A549 (cell line): ENCODE measurements around the gene ZSCAN5A. TPM values are rescaled to one million over a fixed set of nuclear protein-coding genes. Genes with fewer than 3 reads are reported as not detected.
"Not testable (repeated sequence)": the region's sequence is repeated elsewhere in the genome, so short reads cannot be mapped to it uniquely, and the experiment has no call there.

Experiments
- ATAC-seq, 2 experiments: fragments of 200-7000 bp in 1 of 2; fragments of >200 bp in 1 of 2; cut with Nextera tagmentation in 1 of 2; cut with Tn5 transposase in 1 of 2; 3 replicates each; pipeline versions ENCODE4 v1.8.0 to v1.9.1; 2018 to 2020; ENCODE audit warnings: mild to moderate bottlenecking in 1 of 2, moderate library complexity in 1 of 2
- CTCF ChIA-PET: fragments of 300-600 bp; sonication (Branson Sonifier 250); formaldehyde crosslinking; extraction: SDS; loops from one replicate; lab custom pipeline; 2021; ENCODE audit warnings: antibody characterized with exemption, inconsistent platforms; lab: Yijun Ruan, JAX
- POLR2A ChIA-PET: fragments of 350-600 bp; formaldehyde crosslinking; extraction: SDS; loops from one replicate; lab custom pipeline; 2021; ENCODE audit warnings: antibody characterized with exemption, inconsistent platforms; lab: Yijun Ruan, JAX
- DNase-seq, 2 experiments: peaks; one replicate each; pipeline versions ENCODE4 v3.0.0 to v3.0.0-alpha.2; 2011 to 2016; ENCODE audit warnings: low read depth in 1 of 2, low spot score in 1 of 2
- FAIRE-seq: peaks from 2 replicates; lab custom pipeline; 2011; peaks lifted over from hg19 to GRCh38; lab: Jason Lieb, UNC
- H3K27ac ChIP-seq, 2 experiments: fragments of >200 bp; sonication (Bioruptor Twin); formaldehyde crosslinking; 3 replicates each; pipeline ENCODE4 v1.5.1; 2016 to 2017
- H3K4me1 ChIP-seq: fragments of >200 bp; sonication (Bioruptor Twin); formaldehyde crosslinking; 3 replicates; pipeline ENCODE4 v1.6.1; 2016
- H3K4me2 ChIP-seq: fragments of >200 bp; sonication (Bioruptor Twin); formaldehyde crosslinking; 3 replicates; pipeline ENCODE4 v1.6.1; 2016
- H3K4me3 ChIP-seq: fragments of >200 bp; sonication (Bioruptor Twin); formaldehyde crosslinking; 3 replicates; pipeline ENCODE4 v1.5.1; 2016
- H3K9me3 ChIP-seq: fragments of >200 bp; sonication (Bioruptor Twin); formaldehyde crosslinking; 3 replicates; pipeline ENCODE4 v1.6.1; 2016
- ATOH8 ChIP-seq: fragments of 250-450 bp; sonication (Bioruptor Pico); IDR thresholded peaks from 2 replicates; pipeline ENCODE4 v1.5.0; 2020; ENCODE audit warnings: low read depth, mild to moderate bottlenecking, moderate library complexity
- BCL3 ChIP-seq: fragments of >200 bp; sonication (Bioruptor Twin); formaldehyde crosslinking; IDR thresholded peaks from 3 replicates; pipeline ENCODE4 v1.6.1; 2016
- BHLHE40 ChIP-seq: IDR thresholded peaks from 2 replicates; pipeline ENCODE4 v1.6.1; 2012; ENCODE audit warnings: low read depth, low read length, inconsistent platforms
- CBX2 ChIP-seq: fragments of 200-600 bp; sonication (generic); IDR thresholded peaks from 2 replicates; pipeline ENCODE4 v1.6.1; 2016; ENCODE audit warnings: low read depth, mild to moderate bottlenecking, borderline replicate concordance
- CHD2 ChIP-seq: fragments of 150-350 bp; IDR thresholded peaks from 2 replicates; pipeline ENCODE4 v1.6.1; 2014; ENCODE audit warnings: low read length; ENCODE audit not compliant: partially characterized antibody
- EHMT2 ChIP-seq: fragments of 200-600 bp; sonication (generic); IDR thresholded peaks from 2 replicates; pipeline ENCODE4 v1.6.1; 2016; ENCODE audit warnings: antibody characterized with exemption, low read depth, mild to moderate bottlenecking, moderate library complexity
- FOXS1 ChIP-seq: fragments of 250-450 bp; sonication (Bioruptor Pico); IDR thresholded peaks from 2 replicates; pipeline ENCODE4 v1.5.0; 2020; ENCODE audit warnings: mild to moderate bottlenecking, moderate library complexity
- GATA3 ChIP-seq: IDR thresholded peaks from 2 replicates; pipeline ENCODE4 v1.6.1; 2012; ENCODE audit warnings: borderline replicate concordance
- MAZ ChIP-seq: fragments of 150-350 bp; IDR thresholded peaks from 2 replicates; pipeline ENCODE4 v1.6.1; 2014; ENCODE audit warnings: antibody characterized with exemption, low read depth, low read length, borderline replicate concordance
- NFE2L2 ChIP-seq: fragments of 150-350 bp; conservative IDR thresholded peaks from 2 replicates; pipeline ENCODE4 v1.6.1; 2014; ENCODE audit warnings: low read length
- NPAS2 ChIP-seq: fragments of 250-450 bp; sonication (Bioruptor Pico); IDR thresholded peaks from 2 replicates; pipeline ENCODE4 v1.8.0; 2022; ENCODE audit warnings: mild to moderate bottlenecking, moderate library complexity, borderline replicate concordance
- PHF8 ChIP-seq: fragments of 200-600 bp; sonication (generic); IDR thresholded peaks from 2 replicates; pipeline ENCODE4 v1.6.1; 2016; ENCODE audit warnings: low read depth, mild to moderate bottlenecking, antibody characterized with exemption, moderate library complexity, borderline replicate concordance
- RAD21 ChIP-seq, 2 experiments: fragments of >200 bp in 1 of 2; sonication (Bioruptor Twin) in 1 of 2; formaldehyde crosslinking in 1 of 2; IDR thresholded peaks in 1 of 2; conservative IDR thresholded peaks in 1 of 2; 2 replicates in 1 of 2; 3 replicates in 1 of 2; pipeline ENCODE4 v1.6.1; 2012 to 2018; ENCODE audit warnings: inconsistent platforms in 1 of 2
- SMC3 ChIP-seq: fragments of >200 bp; sonication (Bioruptor Twin); formaldehyde crosslinking; IDR thresholded peaks from 3 replicates; pipeline ENCODE4 v1.6.1; 2018; ENCODE audit warnings: inconsistent platforms
- SREBF2 ChIP-seq: fragments of 450-650 bp; IDR thresholded peaks from 2 replicates; pipeline ENCODE4 v1.6.1; 2014; ENCODE audit warnings: mild to moderate bottlenecking, moderate library complexity
- TP53 ChIP-seq: fragments of 250-450 bp; sonication (Bioruptor Pico); IDR thresholded peaks from 2 replicates; pipeline ENCODE4 v1.5.0; 2021; ENCODE audit warnings: mild to moderate bottlenecking, moderate library complexity
- ZC3H11A ChIP-seq: fragments of 450-650 bp; IDR thresholded peaks from 2 replicates; pipeline ENCODE4 v1.6.1; 2014; ENCODE audit warnings: antibody characterized with exemption, mild to moderate bottlenecking
- ZNF302 ChIP-seq: fragments of 250-450 bp; sonication (Bioruptor Pico); IDR thresholded peaks from 2 replicates; pipeline ENCODE4 v1.9.0; 2021; ENCODE audit warnings: inconsistent platforms, mild to moderate bottlenecking, moderate library complexity
- WGBS: methylation state at CpG from one replicate; pipeline ENCODE4 v1.1.6; 2017; ENCODE audit errors: missing lambda C conversion rate; 5-methylcytosine and 5-hydroxymethylcytosine counted together
- polyA plus RNA-seq, 4 experiments: library from polyadenylated mRNA; depleted of rRNA in 3 of 4; stranded (reverse); fragments of >200 nt; fragmentation: RNase III in 1 of 4; extraction: RNeasy Plus Mini Kit Qiagen cat#74134 plus additional on column Dnase treatment in 1 of 4; gene quantifications; 2 replicates in 3 of 4; 3 replicates in 1 of 4; pipeline ENCODE4 v1.2.3, GENCODE V29; 2011 to 2017
- TF ChIP-seq, protein P1 (sequence below): fragments of >200 bp; sonication (Bioruptor Twin); formaldehyde crosslinking; IDR thresholded peaks from 3 replicates; pipeline ENCODE4 v1.5.1; 2016

The ZSCAN5A gene
- polyA plus RNA-seq, 2 of the 4 experiments (the other 2 are of a cell fraction) = 10.8 to 13.3 TPM

DNA sequence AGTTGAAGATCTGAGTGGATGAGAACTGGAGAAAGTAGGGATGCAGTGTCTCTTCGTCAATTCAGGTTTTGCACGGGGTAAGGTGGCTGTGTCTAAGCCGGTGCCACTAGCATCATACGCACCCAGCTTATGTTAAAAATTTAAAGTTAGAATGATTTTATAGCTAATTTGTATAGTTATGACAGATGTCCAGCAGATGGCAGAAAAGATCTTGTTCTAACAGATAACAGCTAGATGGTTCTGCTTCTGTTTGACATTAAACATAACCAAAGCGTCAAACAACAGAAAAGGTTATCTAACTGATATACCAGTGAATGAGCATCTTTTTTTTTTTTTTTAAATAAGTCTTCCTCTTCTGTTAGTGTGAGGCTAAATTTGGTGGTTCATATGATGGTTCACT is 60.9 kb downstream of the ZSCAN5A start:
- H3K4me1 ChIP-seq = no peaks in the 10 kb centered on the region
- no peak for FAIRE-seq
- H3K9me3 ChIP-seq = peaks cover 25% of the 10 kb centered on the region
- no peak overlapping the region for H3K4me2 ChIP-seq
- H3K4me3 ChIP-seq = no peak overlapping the region
- ATAC-seq = peak; percentile 61 to 80; a peak in 5 of 6 replicates
- peak; percentile 44 to 72 for DNase-seq
- H3K27ac ChIP-seq = no peak overlapping the region
- POLR2A ChIA-PET = interaction anchor here (0.6 to 1.1 kb wide), 4 partner anchors 62 to 323 kb away, joined by 3 to 7 read pairs (median 3); no protein-coding TSS in a partner anchor
- TF ChIP-seq BCL3 (no peak), SMC3 (peak; percentile 54), ZC3H11A (no peak), CHD2 (no peak), FOXS1 (CRISPR knock-in tag) (no peak), NFE2L2 (no peak), RAD21 (conservative IDR thresholded peaks at IDR 0.05 in 1 of 2, IDR thresholded peaks at IDR 0.05 in 1 of 2) (peak; percentile 59 to 70)
- TF ChIP-seq, protein P1, sequence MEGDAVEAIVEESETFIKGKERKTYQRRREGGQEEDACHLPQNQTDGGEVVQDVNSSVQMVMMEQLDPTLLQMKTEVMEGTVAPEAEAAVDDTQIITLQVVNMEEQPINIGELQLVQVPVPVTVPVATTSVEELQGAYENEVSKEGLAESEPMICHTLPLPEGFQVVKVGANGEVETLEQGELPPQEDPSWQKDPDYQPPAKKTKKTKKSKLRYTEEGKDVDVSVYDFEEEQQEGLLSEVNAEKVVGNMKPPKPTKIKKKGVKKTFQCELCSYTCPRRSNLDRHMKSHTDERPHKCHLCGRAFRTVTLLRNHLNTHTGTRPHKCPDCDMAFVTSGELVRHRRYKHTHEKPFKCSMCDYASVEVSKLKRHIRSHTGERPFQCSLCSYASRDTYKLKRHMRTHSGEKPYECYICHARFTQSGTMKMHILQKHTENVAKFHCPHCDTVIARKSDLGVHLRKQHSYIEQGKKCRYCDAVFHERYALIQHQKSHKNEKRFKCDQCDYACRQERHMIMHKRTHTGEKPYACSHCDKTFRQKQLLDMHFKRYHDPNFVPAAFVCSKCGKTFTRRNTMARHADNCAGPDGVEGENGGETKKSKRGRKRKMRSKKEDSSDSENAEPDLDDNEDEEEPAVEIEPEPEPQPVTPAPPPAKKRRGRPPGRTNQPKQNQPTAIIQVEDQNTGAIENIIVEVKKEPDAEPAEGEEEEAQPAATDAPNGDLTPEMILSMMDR = peak; percentile 56
- TF ChIP-seq, all 56 proteins: peak for 3
- CTCF ChIA-PET = interaction anchor here (0.6 to 5.6 kb wide), 31 partner anchors 8 to 1813 kb away, joined by 3 to 51 read pairs (median 4); partner anchors contain the start of gene ZSCAN5A
- 8% methylated on average over 5 of the region's 5 CpGs for WGBS

DNA sequence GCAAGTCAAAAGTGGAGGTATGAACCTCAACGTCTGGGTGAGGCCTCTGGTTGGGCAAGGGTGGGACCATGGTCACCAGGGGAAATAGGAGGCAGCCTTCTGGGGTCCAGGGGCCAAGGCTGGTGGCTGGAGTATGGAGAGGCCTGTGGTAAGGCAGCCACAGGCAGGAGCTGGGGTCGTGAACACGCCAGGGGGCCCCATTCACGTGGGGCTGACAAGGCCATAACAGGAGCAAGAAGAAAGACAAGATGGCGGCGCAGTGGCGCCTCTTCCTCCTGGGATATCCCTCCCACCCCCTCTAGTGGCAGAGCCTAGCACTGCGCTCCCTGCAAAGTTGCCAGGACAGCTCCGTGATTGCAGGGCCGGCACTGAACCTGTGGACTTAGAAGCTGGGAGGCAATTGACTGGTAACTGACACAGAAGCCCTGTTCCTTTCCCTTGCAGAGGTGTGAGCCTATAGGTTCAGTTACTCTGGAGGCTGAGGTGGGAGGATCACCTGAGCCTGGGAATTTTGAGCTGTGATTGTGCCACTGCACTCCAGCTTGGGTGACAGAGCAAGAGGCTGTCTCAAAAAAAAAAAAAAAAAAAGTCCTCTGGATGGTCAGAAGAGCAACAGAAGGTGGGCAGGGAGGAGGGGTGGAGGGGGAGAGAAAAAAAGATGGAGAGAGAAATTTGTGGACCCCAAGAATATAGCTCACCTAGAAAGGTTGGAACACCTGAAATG is 61.8 kb downstream of the ZSCAN5A start:
- Histone ChIP-seq H3K27ac (no peak overlapping the region), H3K4me1 (no peaks in the 10 kb centered on the region), H3K9me3 (peaks cover 28% of the 10 kb centered on the region), H3K4me3 (no peak overlapping the region), H3K4me2 (no peak overlapping the region)
- FAIRE-seq (no peak), DNase-seq (peak; percentile 68 to 87), ATAC-seq (peak; percentile 83 to 96; a peak in 5 of 6 replicates)
- CTCF ChIA-PET = interaction anchor here (0.6 to 5.6 kb wide), 36 partner anchors 8 to 620 kb away, joined by 3 to 51 read pairs (median 4); partner anchors contain the start of gene ZSCAN5A
- POLR2A ChIA-PET = interaction anchor here (0.7 to 1.1 kb wide), 3 partner anchors 63 to 141 kb away, joined by 3 to 7 read pairs (median 4); no protein-coding TSS in a partner anchor
- TF ChIP-seq EHMT2 = peak; percentile 83
- TF ChIP-seq MAZ = no peak
- no peak for TF ChIP-seq ATOH8 (CRISPR knock-in tag)
- TF ChIP-seq SMC3 = peak; percentile 19; the same call in 1 of the 3 replicates
- no peak for TF ChIP-seq BCL3
- TF ChIP-seq GATA3 = no peak
- TF ChIP-seq CBX2 = no peak
- no peak for TF ChIP-seq NPAS2 (CRISPR knock-in tag)
- no peak for TF ChIP-seq ZNF302 (CRISPR knock-in tag)
- no peak for TF ChIP-seq TP53
- TF ChIP-seq BHLHE40 = no peak
- no peak for TF ChIP-seq SREBF2
- TF ChIP-seq, protein P1 = peak; percentile 35; the same call in 2 of the 3 replicates
- no peak for TF ChIP-seq PHF8
- peak; percentile 20 to 67; a peak in 3 of 5 replicates for TF ChIP-seq RAD21 (conservative IDR thresholded peaks at IDR 0.05 in 1 of 2, IDR thresholded peaks at IDR 0.05 in 1 of 2)
- WGBS = 15% methylated on average over 10 of the region's 10 CpGs

GRCh38 chr19:56248736-56249338 is 65.8 kb downstream of the ZSCAN5A start:
- CTCF ChIA-PET = interaction anchor here (1.2 to 1.7 kb wide), 3 partner anchors 11 to 84 kb away, joined by 3 to 6 read pairs (median 4); no protein-coding TSS in a partner anchor
- H3K4me3 ChIP-seq, POLR2A ChIA-PET, H3K27ac ChIP-seq, FAIRE-seq, ATAC-seq, DNase-seq, H3K4me2 ChIP-seq, H3K4me1 ChIP-seq: not testable (repeated sequence)
- WGBS = 67% methylated on average over 8 of the region's 8 CpGs
- H3K9me3 ChIP-seq = peaks cover 33% of the 10 kb centered on the region
